ENCODE data around the gene ATG10.
"Not testable (repeated sequence)": the region's sequence is repeated elsewhere in the genome, so short reads cannot be mapped to it uniquely, and the experiment has no call there.

ATG10 gene

GRCh38 chr5:82018462-82018861 lies 46.6 kb downstream of the ATG10 start:
- CTCF ChIA-PET, result no interaction called here
- no peak overlapping the region for H3K4me3 ChIP-seq (ENCODE audit: low read depth, low read length)
- POLR2A ChIA-PET, result no interaction called here
- TF ChIP-seq, protein P1, sequence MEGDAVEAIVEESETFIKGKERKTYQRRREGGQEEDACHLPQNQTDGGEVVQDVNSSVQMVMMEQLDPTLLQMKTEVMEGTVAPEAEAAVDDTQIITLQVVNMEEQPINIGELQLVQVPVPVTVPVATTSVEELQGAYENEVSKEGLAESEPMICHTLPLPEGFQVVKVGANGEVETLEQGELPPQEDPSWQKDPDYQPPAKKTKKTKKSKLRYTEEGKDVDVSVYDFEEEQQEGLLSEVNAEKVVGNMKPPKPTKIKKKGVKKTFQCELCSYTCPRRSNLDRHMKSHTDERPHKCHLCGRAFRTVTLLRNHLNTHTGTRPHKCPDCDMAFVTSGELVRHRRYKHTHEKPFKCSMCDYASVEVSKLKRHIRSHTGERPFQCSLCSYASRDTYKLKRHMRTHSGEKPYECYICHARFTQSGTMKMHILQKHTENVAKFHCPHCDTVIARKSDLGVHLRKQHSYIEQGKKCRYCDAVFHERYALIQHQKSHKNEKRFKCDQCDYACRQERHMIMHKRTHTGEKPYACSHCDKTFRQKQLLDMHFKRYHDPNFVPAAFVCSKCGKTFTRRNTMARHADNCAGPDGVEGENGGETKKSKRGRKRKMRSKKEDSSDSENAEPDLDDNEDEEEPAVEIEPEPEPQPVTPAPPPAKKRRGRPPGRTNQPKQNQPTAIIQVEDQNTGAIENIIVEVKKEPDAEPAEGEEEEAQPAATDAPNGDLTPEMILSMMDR (IDR thresholded peaks at IDR 0.05; ENCODE audit: insufficient read depth, low read length, missing control alignments), result no peak
- no peak for DNase-seq (ENCODE audit: low read depth, low spot score)

DNA sequence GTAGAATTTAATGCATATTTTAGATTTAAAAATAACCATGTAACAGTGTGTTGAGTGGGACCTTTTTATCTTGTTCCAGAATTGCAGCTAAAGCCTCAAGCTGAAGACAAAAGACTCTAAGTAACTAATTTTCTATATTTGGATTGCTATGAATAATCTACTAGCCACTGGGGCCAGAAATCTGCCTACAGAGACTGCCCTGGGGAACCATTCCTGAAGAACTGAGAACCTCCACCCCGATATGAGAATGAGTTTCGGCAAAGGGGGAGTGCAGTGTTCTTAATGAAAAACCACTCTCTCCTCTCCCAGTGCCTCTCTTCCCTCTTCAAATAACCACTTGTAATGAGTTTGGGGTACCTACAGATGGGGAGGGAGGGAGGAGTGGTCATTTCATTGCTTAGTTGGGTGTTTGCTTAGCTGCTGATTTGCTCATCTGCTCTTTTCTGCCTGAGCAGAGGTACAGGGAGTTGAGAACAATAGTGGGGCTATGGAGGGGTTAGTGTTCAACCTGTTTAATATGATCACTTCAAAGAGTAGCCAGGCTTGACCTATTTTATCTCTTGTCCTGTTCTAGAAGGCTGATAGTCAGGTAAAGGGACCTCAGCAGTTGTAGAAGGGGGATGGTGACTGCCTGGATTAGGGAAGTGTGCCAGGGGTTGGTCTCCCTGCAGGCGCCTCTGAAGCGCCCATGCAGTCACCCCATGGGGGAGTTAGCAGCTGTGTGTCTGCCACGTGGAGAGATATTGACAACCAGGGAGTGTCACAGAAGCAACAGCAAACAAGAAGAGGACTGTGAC lies 47.7 kb downstream of the ATG10 start:
- no peak for DNase-seq (ENCODE audit: low read depth, low spot score)
- ChIA-PET POLR2A (no interaction called here), CTCF (no interaction called here)
- no peak overlapping the region for H3K4me3 ChIP-seq (ENCODE audit: low read depth, low read length)
- TF ChIP-seq, protein P1 (IDR thresholded peaks at IDR 0.05; ENCODE audit: insufficient read depth, low read length, missing control alignments), result no peak

GRCh38 chr5:82022499-82022898 lies 50.7 kb downstream of the ATG10 start:
- ChIA-PET POLR2A (no interaction called here), CTCF (no interaction called here)
- DNase-seq (ENCODE audit: low read depth, low spot score), result no peak
- TF ChIP-seq, protein P1 (IDR thresholded peaks at IDR 0.05; ENCODE audit: insufficient read depth, low read length, missing control alignments), result no peak
- H3K4me3 ChIP-seq (ENCODE audit: low read depth, low read length), result no peak overlapping the region

GRCh38 chr5:82023644-82024043 lies 51.8 kb downstream of the ATG10 start:
- ChIA-PET POLR2A (no interaction called here), CTCF (no interaction called here)
- no peak for DNase-seq (ENCODE audit: low read depth, low spot score)
- no peak overlapping the region for H3K4me3 ChIP-seq (ENCODE audit: low read depth, low read length)
- TF ChIP-seq, protein P1 (IDR thresholded peaks at IDR 0.05; ENCODE audit: insufficient read depth, low read length, missing control alignments), result no peak

DNA sequence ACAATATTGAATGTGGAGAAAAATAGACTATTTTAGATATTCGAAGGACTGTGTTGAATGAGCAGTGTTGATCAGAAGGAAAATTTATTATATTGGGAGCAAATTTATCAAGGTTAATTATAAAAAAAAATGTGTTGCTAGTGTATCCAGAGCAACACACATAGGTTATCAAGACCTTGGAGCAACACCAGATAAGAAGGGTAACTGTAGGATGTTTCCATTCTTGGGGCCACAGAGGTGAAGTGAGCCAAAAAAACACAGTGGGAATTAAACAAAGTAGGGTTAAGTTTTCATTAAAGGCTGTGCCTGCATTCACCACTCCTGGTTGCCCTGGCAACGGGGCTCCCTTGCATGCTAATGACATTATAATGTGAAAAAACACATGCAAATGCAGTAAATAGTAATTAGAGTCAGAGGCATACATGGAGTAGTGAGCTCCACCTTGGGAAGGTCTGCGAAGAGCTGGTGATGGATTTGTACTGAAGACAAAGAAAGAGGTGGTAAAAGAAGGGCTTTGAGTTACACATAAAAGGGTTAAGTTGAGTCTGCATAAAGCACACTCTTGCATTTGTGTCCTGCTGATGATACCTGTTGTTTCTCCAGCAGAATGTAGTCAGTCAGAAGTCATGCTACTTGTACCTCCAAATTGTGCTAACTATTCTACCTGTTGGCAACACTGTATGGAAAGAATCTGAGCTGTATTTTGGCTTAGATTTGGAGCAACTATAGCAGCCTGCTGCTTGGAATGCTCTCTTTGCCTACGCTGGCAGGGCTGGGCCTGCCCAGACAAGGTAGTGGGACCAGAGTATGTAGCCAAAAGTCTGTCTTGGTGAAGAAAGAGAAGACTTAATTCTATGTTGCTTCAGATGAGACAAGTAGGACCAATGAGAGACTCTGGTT lies 59.6 kb downstream of the ATG10 start:
- no peak overlapping the region for H3K4me3 ChIP-seq (ENCODE audit: low read depth, low read length)
- ChIA-PET CTCF (no interaction called here), POLR2A (no interaction called here)
- TF ChIP-seq, protein P1 (IDR thresholded peaks at IDR 0.05; ENCODE audit: insufficient read depth, low read length, missing control alignments), result no peak
- no peak for DNase-seq (ENCODE audit: low read depth, low spot score)

- POLR2A ChIA-PET, result not testable (repeated sequence)
Observed at GRCh38 chr5:82042894-82043293, 71.1 kb downstream of the ATG10 start.

More at GRCh38 chr5:82042894-82043293, 71.1 kb downstream of the ATG10 start:
- not testable (repeated sequence) for H3K4me3 ChIP-seq (ENCODE audit: low read depth, low read length); DNase-seq (ENCODE audit: low read depth, low spot score)
- CTCF ChIA-PET, result interaction anchor here (1.7 kb wide), 1 partner anchor 9 kb away, joined by 4 read pairs; no protein-coding TSS in a partner anchor
